GM15510 (cell line): ENCODE results near the gene TTC17.

Experiments used
- POLR2A ChIP-seq: IDR thresholded peaks from 3 replicates; pipeline ENCODE4 v1.6.1; 2011; ENCODE audit warnings: borderline replicate concordance; ENCODE audit not compliant: insufficient read length; ENCODE audit errors: extremely low read depth

The TTC17 gene

DNA sequence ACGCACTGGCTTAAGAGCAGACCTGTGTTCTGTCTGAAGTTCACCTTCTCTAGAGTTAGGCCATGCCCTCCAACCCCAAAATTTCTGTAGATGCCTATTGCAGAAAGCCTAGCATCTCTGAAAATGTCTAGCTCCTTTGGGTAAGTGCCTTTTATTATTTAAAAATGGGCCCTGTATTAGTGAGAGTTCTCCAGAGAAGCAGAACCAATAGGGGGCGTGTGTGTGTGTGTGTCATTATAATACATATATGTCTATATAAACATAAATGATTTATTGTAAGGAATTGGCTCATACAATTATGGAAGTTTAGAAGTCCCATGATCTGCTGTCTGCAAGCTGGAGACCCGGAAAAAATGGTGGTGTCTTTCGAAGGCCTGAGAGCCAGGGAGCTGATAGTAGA lies 144.7 kb downstream of the TTC17 start:
- TF ChIP-seq POLR2A: no peak

DNA sequence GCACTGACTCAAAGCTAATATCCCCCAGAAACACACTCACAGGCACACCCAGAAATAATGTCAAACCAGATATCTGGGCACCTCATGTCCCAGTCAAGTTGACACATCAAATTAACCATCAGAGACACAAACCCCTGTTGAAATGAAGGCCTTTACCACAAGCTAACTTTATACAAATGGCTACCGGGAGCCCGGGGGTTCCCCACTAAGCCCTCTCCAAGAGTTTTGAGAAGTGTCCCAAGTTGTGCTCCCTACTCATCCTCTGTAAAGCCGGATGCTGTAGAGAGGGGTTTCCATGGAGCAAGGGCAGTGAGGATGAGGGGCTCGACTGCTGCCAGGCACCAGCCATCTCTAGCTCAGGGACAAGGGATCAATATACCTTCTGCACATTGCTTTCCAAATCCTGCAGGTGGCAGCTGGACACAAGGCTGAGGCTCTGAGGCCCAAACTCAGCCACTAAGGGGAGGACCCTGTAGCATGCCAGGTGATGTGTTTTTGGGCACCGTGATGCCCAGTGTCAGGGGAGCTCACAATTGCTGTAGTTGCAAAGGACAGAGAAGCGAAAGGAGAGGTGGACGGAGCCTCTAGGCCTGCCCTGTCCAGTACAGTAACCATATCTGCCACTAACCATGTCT lies 145.7 kb downstream of the TTC17 start:
- TF ChIP-seq POLR2A: no peak

DNA sequence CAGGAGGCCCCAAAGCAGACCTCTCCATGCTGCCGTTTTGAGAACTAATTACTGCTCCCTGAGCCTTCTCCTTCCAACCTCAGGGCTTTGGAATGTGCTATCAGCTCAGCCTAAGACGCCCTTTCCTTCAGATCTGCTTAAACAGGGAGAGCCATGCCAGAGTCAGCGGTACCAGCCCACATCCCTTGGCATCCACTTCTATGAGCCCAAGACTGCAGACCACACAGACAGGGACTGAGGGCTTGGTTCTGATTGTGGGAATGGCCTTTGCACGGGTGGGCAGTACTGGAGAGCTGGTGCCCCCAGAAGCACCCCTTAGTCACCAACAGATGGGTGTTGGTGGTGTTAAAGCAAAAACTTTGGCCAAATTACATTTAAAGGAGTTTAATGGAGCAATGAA lies 146.5 kb downstream of the TTC17 start:
- no peak for TF ChIP-seq POLR2A

DNA sequence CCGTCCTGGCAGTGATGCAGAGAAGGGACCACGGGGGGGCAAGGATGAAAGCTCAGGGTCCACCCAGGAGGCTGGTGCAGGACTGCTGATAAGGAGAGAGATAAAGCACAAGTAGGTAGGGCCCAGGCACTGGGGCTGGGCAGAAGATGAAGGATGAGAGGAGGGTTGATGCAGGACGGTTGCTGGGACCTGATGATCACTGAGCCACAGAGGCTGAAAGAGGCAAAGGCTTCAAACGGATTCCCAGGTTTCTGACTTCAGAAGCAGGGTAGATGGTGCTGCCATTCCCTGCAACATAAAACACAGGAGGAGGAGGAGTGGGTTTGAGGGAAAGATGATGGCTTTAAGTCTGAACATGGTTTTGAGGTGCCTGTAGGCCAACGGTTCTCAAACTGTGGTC lies 148.5 kb downstream of the TTC17 start:
- TF ChIP-seq POLR2A: no peak

DNA sequence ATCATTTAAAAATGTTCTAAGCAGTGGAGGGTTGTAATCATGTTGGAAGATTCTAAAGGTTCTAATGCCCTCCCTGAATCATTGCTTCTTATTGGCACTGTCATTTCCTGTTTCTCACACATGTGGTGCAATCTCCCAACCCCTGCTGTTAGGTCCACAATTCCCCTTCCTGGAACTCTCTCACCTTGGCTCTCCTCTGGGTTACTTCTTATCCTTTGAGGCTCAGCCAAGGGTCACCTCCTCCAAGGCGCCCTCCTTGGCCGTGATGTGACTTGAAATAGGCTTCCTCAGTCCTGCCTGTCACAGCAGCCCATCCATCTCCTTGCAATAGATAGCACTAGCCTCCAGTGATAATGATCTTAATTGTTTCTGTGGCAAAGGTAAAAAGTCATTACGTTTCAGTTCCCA lies 149.8 kb downstream of the TTC17 start:
- no peak for TF ChIP-seq POLR2A

DNA sequence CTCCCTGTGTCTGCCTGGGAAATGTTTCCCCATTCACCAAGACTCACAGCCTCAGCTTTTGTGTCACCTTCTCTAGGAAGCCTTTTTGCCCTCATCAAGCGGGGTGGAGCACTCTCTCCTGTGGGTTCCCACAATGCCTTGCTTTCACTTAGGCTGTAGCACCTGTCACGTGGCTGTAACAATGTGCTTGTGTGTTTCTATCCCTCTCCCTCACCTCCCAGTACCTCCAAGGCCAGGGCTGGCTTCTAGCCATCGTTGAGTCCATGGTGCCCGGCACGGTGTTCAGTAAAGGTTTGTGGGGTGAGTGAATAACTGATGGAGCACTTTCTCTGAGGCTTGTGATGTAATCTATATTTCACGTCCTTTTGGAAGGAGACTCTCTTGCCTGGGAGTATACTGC lies 153.2 kb downstream of the TTC17 start:
- TF ChIP-seq POLR2A: no peak

DNA sequence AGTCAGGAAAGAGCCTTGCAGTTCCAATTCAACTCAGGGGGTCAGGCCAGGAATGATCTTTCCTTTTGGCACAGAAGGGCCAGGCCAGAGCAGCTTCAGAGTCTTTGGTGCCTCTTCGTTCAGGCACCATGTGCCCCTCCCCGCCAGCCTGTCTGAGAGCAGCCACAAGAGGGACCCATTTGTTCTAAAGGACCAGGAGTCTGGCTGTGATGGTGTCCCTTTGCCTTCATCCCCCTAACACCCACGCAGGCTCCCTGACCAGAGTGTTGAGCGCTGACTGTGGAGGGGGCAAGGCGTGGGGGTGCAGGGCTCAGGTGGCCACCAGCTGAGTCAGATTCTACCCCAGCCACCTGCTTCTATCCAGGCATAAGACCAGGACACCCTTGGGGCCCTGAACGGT lies 156.4 kb downstream of the TTC17 start:
- no peak for TF ChIP-seq POLR2A

DNA sequence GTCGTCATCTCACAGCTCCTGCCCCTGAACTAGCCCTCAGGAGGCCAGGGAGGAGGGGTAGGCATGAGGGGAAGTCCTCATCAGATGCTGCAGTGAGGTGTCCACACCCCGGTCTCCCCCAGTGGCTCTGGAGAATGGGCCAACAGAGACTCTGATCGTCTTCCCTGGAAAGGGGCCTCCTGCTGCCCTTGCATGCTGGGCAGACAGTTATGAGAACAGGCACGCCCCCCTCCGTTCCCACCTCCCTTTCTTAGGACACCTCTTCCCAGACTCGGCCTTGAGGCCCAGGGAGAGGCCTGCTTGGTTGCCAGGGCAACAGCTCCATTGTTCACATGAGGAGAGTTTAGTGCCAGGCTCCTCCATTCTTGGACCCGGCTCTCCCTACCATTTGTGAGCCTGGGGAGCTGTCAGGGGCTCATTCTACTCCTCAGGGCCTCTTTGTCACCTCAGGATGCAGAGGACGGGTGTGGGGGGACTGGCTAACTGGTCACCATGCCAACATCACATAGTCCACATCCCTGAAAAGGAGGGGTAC lies 157.7 kb downstream of the TTC17 start:
- TF ChIP-seq POLR2A: no peak

DNA sequence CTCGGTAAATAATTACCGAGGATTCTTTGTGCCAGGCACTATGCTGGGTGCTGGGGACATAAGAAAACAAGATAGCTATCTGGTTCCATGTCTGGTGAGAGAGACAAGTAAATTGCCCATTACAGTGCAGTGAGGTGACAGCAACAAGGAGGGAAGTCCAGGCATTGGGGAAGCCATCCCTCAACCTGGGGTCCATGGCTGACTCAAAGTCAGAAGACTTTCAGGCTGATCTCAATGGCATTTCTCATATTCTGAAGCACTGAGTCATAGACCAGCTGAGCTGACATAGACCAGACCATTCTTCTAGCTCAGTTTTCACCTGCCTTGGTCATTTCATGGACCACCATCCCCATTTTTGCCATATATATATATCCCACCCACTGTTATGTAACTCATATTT lies 158.8 kb downstream of the TTC17 start:
- TF ChIP-seq POLR2A: no peak

DNA sequence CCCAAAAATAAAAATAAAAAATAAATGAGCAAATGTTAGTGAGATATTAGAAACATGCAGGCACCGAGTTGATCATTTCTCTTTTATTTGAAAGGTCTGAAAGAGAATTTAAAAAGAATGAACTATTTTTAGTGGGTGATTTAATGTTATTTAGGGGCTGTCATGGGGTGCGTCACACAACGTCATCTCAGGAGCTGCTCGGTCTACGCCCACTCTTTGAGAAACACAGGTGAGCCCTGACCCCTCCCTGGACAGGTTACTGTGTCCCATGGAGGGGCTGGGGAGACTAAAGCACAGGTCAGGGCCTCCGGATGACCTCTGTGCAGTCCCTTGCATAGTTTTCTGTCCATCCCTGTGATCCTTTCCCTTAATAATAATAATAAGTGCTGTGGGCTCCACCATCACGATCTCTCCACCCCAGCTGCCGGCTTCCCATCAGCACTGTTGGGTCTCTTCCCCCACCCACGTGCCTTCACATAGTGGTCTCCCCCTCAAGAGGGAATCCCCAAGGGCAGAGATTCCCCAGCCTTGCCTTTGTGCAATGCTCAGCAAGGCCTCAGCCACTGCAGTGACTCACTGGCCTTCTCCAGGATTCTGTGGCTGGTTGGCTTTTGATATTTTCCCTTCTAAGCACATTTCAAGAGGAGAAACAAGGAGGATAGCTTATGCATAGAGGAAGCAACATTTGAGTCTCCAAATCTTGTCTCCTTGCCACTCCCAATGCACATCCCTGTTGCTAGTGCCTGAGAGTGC lies 159.9 kb downstream of the TTC17 start:
- TF ChIP-seq POLR2A: no peak

DNA sequence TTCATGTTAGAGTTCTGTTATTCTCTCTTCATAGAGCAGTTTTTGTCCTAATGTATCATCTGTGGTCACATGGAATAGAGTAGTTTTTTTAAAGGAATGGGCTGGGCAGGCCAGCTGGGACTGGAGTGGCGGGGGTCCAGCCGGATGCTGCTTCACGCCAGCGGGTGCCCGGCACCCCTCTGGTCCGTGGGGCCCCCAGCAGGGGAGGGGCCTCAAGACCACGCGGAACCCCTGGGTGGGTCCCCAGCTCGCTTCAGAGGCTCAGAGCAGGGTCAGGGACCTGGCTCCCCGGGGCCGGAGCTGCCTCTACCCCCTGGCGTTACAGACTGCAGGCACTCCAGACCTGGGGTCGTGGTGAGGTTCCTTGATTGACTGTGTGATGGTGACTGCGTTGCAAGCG lies 162.8 kb downstream of the TTC17 start:
- TF ChIP-seq POLR2A: no peak

DNA sequence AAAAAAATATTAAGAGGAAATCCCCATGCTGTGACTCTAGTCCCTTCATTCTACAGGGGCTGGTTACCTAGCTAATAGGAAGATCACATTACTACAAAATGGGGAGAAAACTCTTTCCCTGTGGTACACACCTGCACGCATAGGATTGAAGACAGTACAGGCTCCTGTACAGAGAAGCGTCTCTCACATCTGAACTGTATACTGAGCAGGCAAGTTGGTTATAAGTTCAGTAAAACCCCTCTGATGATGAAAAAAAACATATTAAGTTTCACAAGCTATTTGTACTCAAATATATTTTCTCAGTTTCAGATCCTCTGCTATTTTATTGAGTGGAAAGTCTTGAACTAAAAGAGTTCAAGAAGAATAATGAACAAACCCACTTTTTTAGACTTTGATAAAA lies 164.9 kb downstream of the TTC17 start:
- TF ChIP-seq POLR2A: no peak

DNA sequence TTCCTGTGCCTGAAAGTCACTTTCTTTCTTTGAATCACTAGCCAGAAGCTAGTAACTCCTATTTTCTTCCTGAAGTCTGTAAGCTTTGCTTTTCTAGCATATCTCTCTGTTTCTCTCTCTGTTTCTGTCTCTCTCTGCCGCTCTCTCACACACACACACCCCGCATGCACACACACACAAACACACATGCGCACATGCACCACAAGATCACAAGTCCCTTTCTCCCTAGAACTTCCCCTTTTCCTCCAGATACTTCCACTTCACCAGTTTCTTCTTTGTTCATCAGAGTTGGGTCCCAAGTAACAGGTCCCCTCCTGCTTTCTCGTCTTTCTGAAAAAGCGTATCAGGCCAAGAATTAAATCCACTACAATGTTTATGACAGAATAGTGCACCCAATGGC lies 173.3 kb downstream of the TTC17 start:
- TF ChIP-seq POLR2A: no peak

DNA sequence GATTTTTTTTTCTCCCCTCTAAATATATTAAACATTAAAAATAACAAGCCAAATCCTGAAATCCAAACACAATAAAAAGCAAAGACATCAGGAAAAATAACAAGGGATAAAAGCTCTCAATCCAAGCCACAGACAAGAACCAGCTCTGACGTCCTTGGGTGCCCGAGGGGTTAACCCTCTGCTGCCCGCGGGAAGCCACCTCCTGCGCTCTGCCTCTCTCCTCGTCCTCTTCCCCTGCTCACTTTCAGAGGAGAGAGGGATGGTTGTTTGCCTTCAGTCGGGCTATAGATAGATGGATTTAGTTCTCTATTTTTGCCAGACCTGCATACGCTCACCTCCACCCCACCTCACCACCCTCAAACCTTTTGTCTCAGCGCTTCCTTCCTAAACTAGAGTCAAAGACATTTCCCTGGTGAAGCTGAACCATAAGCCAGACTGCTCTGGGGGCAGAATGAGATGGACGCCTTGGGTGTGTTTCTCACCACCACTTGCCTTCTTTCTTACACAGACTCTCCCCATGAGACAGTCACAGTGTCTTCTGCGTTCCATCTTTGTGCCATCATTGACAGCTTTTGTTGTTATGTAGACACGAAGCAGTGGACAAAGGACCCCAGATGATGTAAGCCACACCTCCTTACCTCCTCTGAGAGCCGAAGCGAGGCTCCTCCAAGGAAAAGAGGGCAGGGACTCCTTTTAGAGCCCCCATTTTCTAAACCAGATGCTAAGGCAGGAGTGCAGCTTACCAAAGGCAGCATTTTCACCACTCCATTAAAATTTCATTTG lies 179.3 kb downstream of the TTC17 start:
- no peak for TF ChIP-seq POLR2A

DNA sequence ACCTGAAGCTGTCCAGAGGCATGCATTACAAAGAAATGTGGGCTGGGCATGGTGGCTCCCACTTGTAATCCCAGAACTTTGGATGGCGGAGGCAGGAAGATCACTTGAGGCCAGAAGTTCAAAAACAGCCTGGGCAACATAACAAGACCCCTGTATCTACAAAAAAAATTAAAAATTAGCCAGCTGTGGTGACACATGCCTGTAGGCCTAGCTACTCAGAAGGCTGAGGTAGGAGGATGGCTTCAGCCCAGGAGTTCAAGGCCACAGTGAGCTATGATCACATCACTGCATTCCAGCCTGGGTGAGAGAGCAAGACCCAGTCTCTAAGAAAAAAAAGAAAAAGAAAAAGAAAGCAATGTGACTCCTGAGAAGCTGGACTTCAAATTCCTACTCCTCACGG lies 183.3 kb downstream of the TTC17 start:
- TF ChIP-seq POLR2A: no peak

DNA sequence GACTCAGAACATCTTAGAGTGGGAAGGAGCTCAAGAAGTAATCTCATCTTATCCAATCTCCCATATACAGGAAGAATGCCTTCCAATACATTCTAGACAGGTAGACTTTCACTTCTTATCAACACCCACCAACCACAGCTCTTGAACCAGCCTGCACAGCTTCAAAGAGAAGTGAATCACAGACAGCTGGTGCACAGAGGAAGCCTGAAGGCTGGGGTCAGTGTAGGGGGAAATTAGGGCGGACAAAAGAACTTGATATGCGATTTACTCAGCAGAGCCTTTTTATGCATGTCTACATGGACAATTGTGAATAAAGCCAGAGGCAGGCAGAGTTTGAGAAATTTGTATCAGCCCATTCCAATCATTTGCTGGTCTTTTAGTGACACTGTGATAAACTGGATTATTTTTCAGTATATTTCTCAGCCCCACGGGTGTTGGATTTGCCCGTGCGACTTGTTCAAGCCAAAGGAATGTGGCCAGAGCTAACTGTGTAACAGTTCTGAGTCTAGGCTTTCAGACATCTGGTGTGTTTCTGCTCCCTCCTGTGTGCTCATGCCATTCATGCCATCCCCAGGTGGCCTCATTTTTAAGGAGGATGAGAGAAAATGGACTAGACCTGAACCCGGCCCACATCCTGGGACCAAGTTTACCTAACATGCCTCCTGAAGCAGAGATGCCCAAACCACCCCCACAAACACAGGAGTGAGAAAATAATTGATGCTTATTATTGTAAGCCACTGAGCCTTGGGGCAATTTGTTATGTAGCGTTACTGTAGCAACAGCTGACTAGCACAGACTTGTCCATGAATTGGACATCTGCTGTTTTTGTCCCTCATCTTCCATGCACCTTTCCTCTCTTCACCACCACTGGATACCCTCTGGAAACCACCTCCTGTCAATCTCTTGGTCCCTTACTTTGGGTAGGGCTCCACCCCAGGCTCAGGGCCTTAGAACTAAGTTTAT lies 184.3 kb downstream of the TTC17 start:
- TF ChIP-seq POLR2A: no peak
